ENCODE data around the gene TAC4.
A peak's percentile ranks its signal among the peaks of the same experiment; 100 is the strongest.
"Not testable (repeated sequence)": the region's sequence is repeated elsewhere in the genome, so short reads cannot be mapped to it uniquely, and the experiment has no call there.

TAC4 gene

GRCh38 chr17:49842371-49842770, 5.5 kb downstream of the TAC4 start:
- DNase-seq (ENCODE audit: low spot score) = no peak

GRCh38 chr17:49841548-49841947, 6.3 kb downstream of the TAC4 start:
- no peak for DNase-seq (ENCODE audit: low spot score)

- DNase-seq (ENCODE audit: low spot score) = no peak
These were observed 8.4 kb downstream of the TAC4 start for GRCh38 chr17:49839455-49839854.

GRCh38 chr17:49836111-49837030, 11.5 kb downstream of the TAC4 start:
- DNase-seq (ENCODE audit: low spot score) = no peak

GRCh38 chr17:49835472-49835871, 12.4 kb downstream of the TAC4 start:
- DNase-seq (ENCODE audit: low spot score) = no peak

GRCh38 chr17:49834118-49834743, 13.6 kb downstream of the TAC4 start:
- DNase-seq (ENCODE audit: low spot score) = no peak

- DNase-seq (ENCODE audit: low spot score) = no peak
These were observed 14.8 kb downstream of the TAC4 start for GRCh38 chr17:49832840-49833599.

GRCh38 chr17:49830605-49831004, 17.3 kb downstream of the TAC4 start:
- DNase-seq (ENCODE audit: low spot score) = no peak

- no peak for DNase-seq (ENCODE audit: low spot score)
These were observed 18.8 kb downstream of the TAC4 start for GRCh38 chr17:49829026-49829425.

- DNase-seq (ENCODE audit: low spot score) = not testable (repeated sequence)
These were observed 19.5 kb downstream of the TAC4 start for GRCh38 chr17:49828325-49828724.

GRCh38 chr17:49825645-49826044, 22.2 kb downstream of the TAC4 start:
- DNase-seq (ENCODE audit: low spot score) = no peak

GRCh38 chr17:49823614-49824013, 24.3 kb downstream of the TAC4 start:
- DNase-seq (ENCODE audit: low spot score) = no peak

GRCh38 chr17:49822829-49823228, 25.0 kb downstream of the TAC4 start:
- DNase-seq (ENCODE audit: low spot score) = no peak

- DNase-seq (ENCODE audit: low spot score) = no peak
These were observed 26.0 kb downstream of the TAC4 start for GRCh38 chr17:49821916-49822315.

- no peak for DNase-seq (ENCODE audit: low spot score)
These were observed 26.4 kb downstream of the TAC4 start for GRCh38 chr17:49821466-49821865.

GRCh38 chr17:49820773-49821172, 27.1 kb downstream of the TAC4 start:
- peak; percentile 51 for DNase-seq (ENCODE audit: low spot score)

- DNase-seq (ENCODE audit: low spot score) = no peak
These were observed 28.2 kb downstream of the TAC4 start for GRCh38 chr17:49819651-49820050.

GRCh38 chr17:49819138-49819537, 28.7 kb downstream of the TAC4 start:
- DNase-seq (ENCODE audit: low spot score) = no peak

- no peak for DNase-seq (ENCODE audit: low spot score)
These were observed 29.9 kb downstream of the TAC4 start for GRCh38 chr17:49817993-49818392.

- DNase-seq (ENCODE audit: low spot score) = peak; percentile 75
These were observed 32.0 kb downstream of the TAC4 start for GRCh38 chr17:49815761-49816281.

GRCh38 chr17:49814781-49815529, 32.9 kb downstream of the TAC4 start:
- DNase-seq (ENCODE audit: low spot score) = peak; percentile 56

GRCh38 chr17:49809056-49809455, 38.8 kb downstream of the TAC4 start:
- no peak for DNase-seq (ENCODE audit: low spot score)
